ENCODE measurements around the gene KANK3. TPM values are rescaled to one million over a fixed set of nuclear protein-coding genes. Genes with fewer than 3 reads are reported as not detected.
"Not testable (repeated sequence)": the region's sequence is repeated elsewhere in the genome, so short reads cannot be mapped to it uniquely, and the experiment has no call there.

KANK3 gene
- total RNA-seq, 4 donors from 2014 or later, result 4.1 to 36.6 (median 24.8) TPM

DNA sequence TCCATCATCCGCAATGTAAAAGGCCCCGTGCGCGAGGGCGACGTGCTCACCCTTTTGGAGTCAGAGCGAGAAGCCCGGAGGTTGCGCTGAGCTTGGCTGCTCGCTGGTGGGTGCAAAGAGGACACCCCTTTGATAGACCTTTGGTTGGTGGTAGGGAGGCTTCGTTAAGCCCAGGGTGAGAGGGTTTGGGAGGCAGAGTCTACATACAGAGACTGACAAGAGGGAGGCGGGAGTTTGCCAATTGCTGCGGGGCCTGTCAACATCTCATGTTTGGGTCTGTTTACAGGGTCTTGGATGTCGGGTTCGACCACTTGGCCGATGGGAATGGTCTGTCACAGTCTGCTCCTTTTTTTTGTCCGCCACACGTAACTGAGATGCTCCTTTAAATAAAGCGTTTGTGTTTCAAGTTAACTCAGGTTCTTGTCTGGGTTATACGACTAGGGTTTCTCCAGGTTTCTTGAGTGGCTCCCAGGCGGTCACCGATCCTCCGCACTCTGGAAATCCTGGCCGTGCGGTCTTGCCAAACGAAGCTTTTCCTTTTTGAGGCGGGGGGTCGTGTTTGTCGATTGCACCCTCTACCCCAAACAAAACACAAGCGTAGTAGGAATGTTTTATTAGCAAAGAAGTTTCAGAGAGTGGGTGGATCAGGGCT is 20.9 kb downstream of the KANK3 start:
- Histone ChIP-seq H3K27me3 (no peaks in the 10 kb centered on the region), H3K36me3 (no peaks in the 10 kb centered on the region), H3K4me1 (peaks cover 0 to 11% of the 10 kb centered on the region in 2 donors), H3K27ac (peak overlapping the region; percentile 90 to 91), H3K9me3 (no peaks in the 10 kb centered on the region), H3K4me3 (peak overlapping the region; percentile 83 to 92)
- intact Hi-C loops (cut with DNase I; ENCODE audit: low total_unique reads), result no loop called here
- DNase-seq, result no peak
- TF ChIP-seq, protein P1, sequence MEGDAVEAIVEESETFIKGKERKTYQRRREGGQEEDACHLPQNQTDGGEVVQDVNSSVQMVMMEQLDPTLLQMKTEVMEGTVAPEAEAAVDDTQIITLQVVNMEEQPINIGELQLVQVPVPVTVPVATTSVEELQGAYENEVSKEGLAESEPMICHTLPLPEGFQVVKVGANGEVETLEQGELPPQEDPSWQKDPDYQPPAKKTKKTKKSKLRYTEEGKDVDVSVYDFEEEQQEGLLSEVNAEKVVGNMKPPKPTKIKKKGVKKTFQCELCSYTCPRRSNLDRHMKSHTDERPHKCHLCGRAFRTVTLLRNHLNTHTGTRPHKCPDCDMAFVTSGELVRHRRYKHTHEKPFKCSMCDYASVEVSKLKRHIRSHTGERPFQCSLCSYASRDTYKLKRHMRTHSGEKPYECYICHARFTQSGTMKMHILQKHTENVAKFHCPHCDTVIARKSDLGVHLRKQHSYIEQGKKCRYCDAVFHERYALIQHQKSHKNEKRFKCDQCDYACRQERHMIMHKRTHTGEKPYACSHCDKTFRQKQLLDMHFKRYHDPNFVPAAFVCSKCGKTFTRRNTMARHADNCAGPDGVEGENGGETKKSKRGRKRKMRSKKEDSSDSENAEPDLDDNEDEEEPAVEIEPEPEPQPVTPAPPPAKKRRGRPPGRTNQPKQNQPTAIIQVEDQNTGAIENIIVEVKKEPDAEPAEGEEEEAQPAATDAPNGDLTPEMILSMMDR (IDR thresholded peaks at IDR 0.05), result no peak
- no peak for TF ChIP-seq POLR2A (IDR thresholded peaks at IDR 0.05)

DNA sequence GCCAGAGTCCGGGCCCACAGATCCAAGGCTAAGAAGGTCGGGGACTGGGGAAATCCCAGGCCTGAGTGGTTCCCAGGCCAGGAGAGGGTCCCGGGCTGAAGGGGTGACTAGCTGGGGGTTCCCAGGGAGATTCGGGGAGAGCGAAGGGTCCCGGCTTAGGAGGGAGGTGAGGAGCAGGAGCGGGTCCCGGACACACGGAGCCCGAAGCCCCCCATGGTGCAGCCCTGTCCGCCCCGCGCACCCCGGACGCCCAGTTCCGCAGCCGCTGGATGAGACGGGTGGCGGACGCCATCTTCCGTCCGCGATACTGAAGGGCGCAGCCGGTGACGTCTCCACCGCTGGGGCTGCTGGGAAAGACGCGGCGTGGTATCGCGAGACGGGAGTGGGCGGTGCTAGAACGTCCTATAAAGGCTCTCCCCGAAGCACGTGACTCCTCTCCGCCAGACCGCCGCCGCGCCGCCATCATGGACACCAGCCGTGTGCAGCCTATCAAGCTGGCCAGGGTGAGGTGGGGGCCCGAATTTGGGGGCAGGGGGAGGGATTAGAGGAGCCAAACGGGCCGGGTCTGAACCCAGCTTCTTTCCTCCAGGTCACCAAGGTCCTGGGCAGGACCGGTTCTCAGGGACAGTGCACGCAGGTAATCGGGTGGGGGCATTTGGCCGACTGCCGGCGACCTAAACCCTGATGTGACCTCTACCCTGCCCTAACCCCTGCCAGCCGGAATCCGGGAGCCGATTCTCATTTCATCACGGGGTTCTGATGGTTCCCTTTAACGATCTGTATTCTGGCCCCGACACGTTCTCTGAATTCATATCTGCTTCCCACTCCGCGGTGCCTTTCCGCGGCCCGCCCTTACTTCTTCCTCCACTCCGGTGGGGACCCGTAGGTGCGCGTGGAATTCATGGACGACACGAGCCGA is 21.7 kb downstream of the KANK3 start, which contains the start of the genes NDUFA7 and RPS28:
TSS of gene NDUFA7 (minus strand) at position 309 of the 919 bp plus-strand sequence. CDS start at position 292, 17 bp downstream.
TSS of gene RPS28 (plus strand) at position 430 of the 919 bp plus-strand sequence. CDS start at position 465, 35 bp downstream.
- no peaks in the 10 kb centered on the region for H3K36me3 ChIP-seq
- peak; percentile 98 for DNase-seq
- H3K27ac ChIP-seq, result peak within 1 kb of the TSS; percentile 90 to 91
- no peaks in the 10 kb centered on the region for H3K27me3 ChIP-seq
- TF ChIP-seq POLR2A (IDR thresholded peaks at IDR 0.05), result peak; percentile 88 to 94
- TF ChIP-seq, protein P1 (IDR thresholded peaks at IDR 0.05), result peak; percentile 28 to 75 (median 52)
- no peaks in the 10 kb centered on the region for H3K9me3 ChIP-seq
- peak within 1 kb of the TSS; percentile 83 to 92 for H3K4me3 ChIP-seq
- intact Hi-C loops (cut with DNase I; ENCODE audit: low total_unique reads), result no loop called here
- peaks cover 0 to 11% of the 10 kb centered on the region in 2 donors for H3K4me1 ChIP-seq

GRCh38 chr19:8320564-8321066 is 22.4 kb downstream of the KANK3 start:
- no peaks in the 10 kb centered on the region for H3K36me3 ChIP-seq
- H3K27me3 ChIP-seq, result no peaks in the 10 kb centered on the region
- TF ChIP-seq, protein P1 (IDR thresholded peaks at IDR 0.05), result no peak
- no peak for TF ChIP-seq POLR2A (IDR thresholded peaks at IDR 0.05)
- intact Hi-C loops (cut with DNase I; ENCODE audit: low total_unique reads), result no loop called here
- peak overlapping the region; percentile 90 to 91 for H3K27ac ChIP-seq
- H3K4me1 ChIP-seq, result peaks cover 0 to 11% of the 10 kb centered on the region in 2 donors
- peak overlapping the region; percentile 83 to 92 for H3K4me3 ChIP-seq
- H3K9me3 ChIP-seq, result no peaks in the 10 kb centered on the region
- no peak for DNase-seq

DNA sequence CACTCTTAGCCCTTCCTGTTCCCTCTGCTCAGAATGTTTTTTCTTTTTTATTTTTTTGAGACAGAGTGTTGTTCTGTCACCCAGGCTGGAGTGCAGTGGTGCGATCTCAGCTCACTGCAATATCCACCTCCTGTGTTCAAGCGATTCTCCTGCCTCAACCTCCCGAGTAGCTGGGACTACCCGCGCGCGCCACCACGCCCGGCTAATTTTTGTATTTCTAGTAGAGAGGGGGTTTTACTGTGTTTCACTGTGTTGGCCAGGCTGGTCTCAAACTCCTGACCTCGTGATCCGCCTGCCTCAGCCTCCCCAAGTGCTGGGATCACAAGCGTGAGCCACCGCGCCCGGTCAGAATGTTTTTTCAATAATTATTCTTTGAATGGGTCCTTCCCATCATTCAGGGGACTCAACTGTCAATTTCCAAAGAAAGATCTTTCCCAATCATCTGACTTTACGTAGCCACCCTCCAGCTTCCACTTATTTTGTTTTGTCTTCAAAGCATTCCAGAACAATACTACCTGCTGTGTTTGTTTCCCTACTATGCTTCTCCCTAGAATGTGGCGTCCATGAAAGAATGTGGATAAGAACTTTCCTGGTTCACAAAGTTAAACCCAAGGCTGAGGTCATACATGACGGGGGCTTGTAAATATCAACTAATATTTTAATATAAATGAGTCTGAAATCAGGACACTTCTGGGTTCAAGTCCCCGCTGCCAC is 23.1 kb downstream of the KANK3 start:
- Histone ChIP-seq H3K36me3 (no peaks in the 10 kb centered on the region), H3K27ac (peak overlapping the region; percentile 90 to 91), H3K4me1 (peaks cover 0 to 11% of the 10 kb centered on the region in 2 donors), H3K4me3 (peak overlapping the region in 1 of 2 donors; percentile 83), H3K27me3 (no peaks in the 10 kb centered on the region), H3K9me3 (no peaks in the 10 kb centered on the region)
- DNase-seq, result no peak
- TF ChIP-seq, protein P1 (IDR thresholded peaks at IDR 0.05), result no peak
- no peak for TF ChIP-seq POLR2A (IDR thresholded peaks at IDR 0.05)
- intact Hi-C loops (cut with DNase I; ENCODE audit: low total_unique reads), result no loop called here

DNA sequence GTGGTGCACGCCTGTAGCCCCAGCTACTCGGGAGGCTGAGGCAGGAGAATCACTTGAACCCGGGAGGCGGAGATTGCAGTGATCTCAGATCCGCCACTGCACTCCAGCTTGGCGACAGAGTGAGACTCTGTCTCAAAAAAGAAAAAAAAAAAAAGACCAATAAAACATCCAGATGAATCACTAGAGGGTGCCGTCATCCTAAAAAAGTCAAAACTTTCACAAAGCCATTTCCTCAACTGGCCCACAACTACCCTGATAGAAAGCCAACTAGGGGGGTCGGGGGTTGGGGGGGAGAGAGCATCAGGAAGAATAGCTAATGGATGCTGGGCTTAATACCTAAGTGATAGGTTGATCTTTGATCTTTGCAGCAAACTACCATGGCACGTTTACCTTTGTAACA is 24.2 kb downstream of the KANK3 start:
- H3K4me3 ChIP-seq; H3K36me3 ChIP-seq; H3K27ac ChIP-seq; DNase-seq; intact Hi-C loops (cut with DNase I; ENCODE audit: low total_unique reads); H3K27me3 ChIP-seq; H3K9me3 ChIP-seq: not testable (repeated sequence)
- H3K4me1 ChIP-seq, result peaks cover 0 to 11% of the 10 kb centered on the region in 2 donors

Data from uterus (tissue), 4 donors.